ENCODE results near the gene VCL. TPM values are rescaled to one million over a fixed set of nuclear protein-coding genes. Genes with fewer than 3 reads are reported as not detected.

The VCL gene
- total RNA-seq, 1 experiment from 2014 or later, result 495 TPM

GRCh38 chr10:74086317-74086716 is 88.4 kb downstream of the VCL start:
- POLR2A ChIA-PET, result no interaction called here
- no peak overlapping the region for H3K4me3 ChIP-seq (ENCODE audit: low read depth in 2 of 2, low read length in 2 of 2)
- in situ Hi-C loops (cut with HindIII; ENCODE audit: low pct_unique_long_range_greater_than_20kb, low sequenced_read_pairs) (no loop called here), intact Hi-C loops (cut with micrococcal nuclease; ENCODE audit: unreplicated experiment) (no loop called here)
- H3K36me3 ChIP-seq (ENCODE audit: control insufficient read depth, insufficient read depth, low read length), result peaks cover 66% of the 10 kb centered on the region
- no peak for TF ChIP-seq POLR2AphosphoS5 (IDR thresholded peaks at IDR 0.05; ENCODE audit: low read depth, low read length)
- no peak for TF ChIP-seq CTCF (IDR thresholded peaks at IDR 0.05)
- TF ChIP-seq TCF7L2 (IDR thresholded peaks at IDR 0.05; ENCODE audit: low read depth, low read length), result no peak
- no peak for TF ChIP-seq SIN3A (IDR thresholded peaks at IDR 0.05; ENCODE audit: borderline replicate concordance, insufficient read depth, low read depth, low read length)
- no TSS peak for BruUV-seq (replicated peaks)
- DNase-seq (ENCODE audit: low read depth, low spot score), result no peak
- CTCF ChIA-PET, result no interaction called here
- H3K9me3 ChIP-seq (ENCODE audit: control insufficient read depth, insufficient read depth, low read depth, low read length), result no peaks in the 10 kb centered on the region
- no peak for ATAC-seq
- peaks cover 7% of the 10 kb centered on the region for H3K4me1 ChIP-seq (ENCODE audit: control insufficient read depth, insufficient read depth, low read length)
- H3K27me3 ChIP-seq (ENCODE audit: control insufficient read depth, insufficient read depth, low read length), result no peaks in the 10 kb centered on the region
- H3K27ac ChIP-seq (ENCODE audit: low read length), result no peak overlapping the region

- Histone ChIP-seq H3K36me3 (ENCODE audit: control insufficient read depth, insufficient read depth, low read length) (peaks cover 60% of the 10 kb centered on the region), H3K27ac (ENCODE audit: low read length) (no peak overlapping the region), H3K9me3 (ENCODE audit: control insufficient read depth, insufficient read depth, low read depth, low read length) (no peaks in the 10 kb centered on the region), H3K4me3 (ENCODE audit: low read depth in 2 of 2, low read length in 2 of 2) (no peak overlapping the region), H3K27me3 (ENCODE audit: control insufficient read depth, insufficient read depth, low read length) (no peaks in the 10 kb centered on the region), H3K4me1 (ENCODE audit: control insufficient read depth, insufficient read depth, low read length) (no peaks in the 10 kb centered on the region)
- no peak for DNase-seq (ENCODE audit: low read depth, low spot score)
- ChIA-PET POLR2A (interaction anchor here (0.6 kb wide), 1 partner anchor 1254 kb away, joined by 4 read pairs; no protein-coding TSS in a partner anchor), CTCF (no interaction called here)
- no peak for ATAC-seq
- in situ Hi-C loops (cut with HindIII; ENCODE audit: low pct_unique_long_range_greater_than_20kb, low sequenced_read_pairs), result no loop called here
- TF ChIP-seq REST (IDR thresholded peaks at IDR 0.05; ENCODE audit: insufficient read depth in 1 of 2, low read depth in 2 of 2, low read length in 1 of 2), result no peak
- no peak for TF ChIP-seq CTCF (IDR thresholded peaks at IDR 0.05)
- no peak for TF ChIP-seq POLR2AphosphoS5 (IDR thresholded peaks at IDR 0.05; ENCODE audit: low read depth, low read length)
- TF ChIP-seq SIN3A (IDR thresholded peaks at IDR 0.05; ENCODE audit: borderline replicate concordance, insufficient read depth, low read depth, low read length), result no peak
- no peak for TF ChIP-seq TCF7L2 (IDR thresholded peaks at IDR 0.05; ENCODE audit: low read depth, low read length)
- BruUV-seq (replicated peaks), result no TSS peak
- intact Hi-C loops (cut with micrococcal nuclease; ENCODE audit: unreplicated experiment), result no loop called here
Observed at GRCh38 chr10:74088722-74089121, 90.8 kb downstream of the VCL start.

Data from Panc1 (cell line).